Fibroblast of pulmonary artery (primary cell): ENCODE measurements around the gene SH3RF2.

Experiments used
- DNase-seq: peaks from one replicate; pipeline ENCODE4 v3.0.0-alpha.2; 2010; ENCODE audit warnings: low read depth
- H3K4me3 ChIP-seq: replicated peaks from 2 replicates; pipeline ENCODE4 v1.5.1; 2011; ENCODE audit warnings: low read depth, mild to moderate bottlenecking, control low read depth, low read length, moderate library complexity
- CTCF ChIP-seq: IDR thresholded peaks from 2 replicates; pipeline ENCODE4 v1.5.1; 2011; ENCODE audit warnings: mild to moderate bottlenecking, control low read depth, low read length, inconsistent platforms; ENCODE audit errors: missing control alignments

SH3RF2 gene

GRCh38 chr5:146055432-146055831 is 119.1 kb downstream of the SH3RF2 start:
- no peak for TF ChIP-seq CTCF
- no peak for DNase-seq
- H3K4me3 ChIP-seq, result no peak overlapping the region

GRCh38 chr5:146059460-146060220 is 123.3 kb downstream of the SH3RF2 start:
- DNase-seq, result peak; percentile 52
- no peak for TF ChIP-seq CTCF

GRCh38 chr5:146060221-146060585 is 123.8 kb downstream of the SH3RF2 start:
- no peak overlapping the region for H3K4me3 ChIP-seq
- no peak for TF ChIP-seq CTCF
- no peak for DNase-seq

More at GRCh38 chr5:146059460-146060220, 123.3 kb downstream of the SH3RF2 start:
- H3K4me3 ChIP-seq, result no peak overlapping the region

- DNase-seq, result no peak
- no peak for TF ChIP-seq CTCF
Observed at GRCh38 chr5:146066968-146067367, 130.6 kb downstream of the SH3RF2 start.

GRCh38 chr5:146068206-146068605 is 131.8 kb downstream of the SH3RF2 start:
- no peak for DNase-seq
- TF ChIP-seq CTCF, result no peak
- H3K4me3 ChIP-seq, result no peak overlapping the region

More at GRCh38 chr5:146066968-146067367, 130.6 kb downstream of the SH3RF2 start:
- no peak overlapping the region for H3K4me3 ChIP-seq

GRCh38 chr5:146068977-146069779 is 132.8 kb downstream of the SH3RF2 start:
- no peak for DNase-seq
- TF ChIP-seq CTCF, result no peak

More at GRCh38 chr5:146068977-146069779, 132.8 kb downstream of the SH3RF2 start:
- H3K4me3 ChIP-seq, result no peak overlapping the region
